Activated B cell treated with CpG ODN at 0.5 μM for 24 hours (primary cell): ENCODE data around the gene BTLA. TPM values are rescaled to one million over a fixed set of nuclear protein-coding genes. Genes with fewer than 3 reads are reported as not detected.

Source experiments
- ATAC-seq: fragments of 200-7000 bp; cut with Tn5 transposase; one replicate; pipeline ENCODE4 v1.10.0; 2021; ENCODE audit warnings: low read depth, mild to moderate bottlenecking, moderate library complexity
- CTCF ChIA-PET: fragments of 350-600 bp; sonication (Branson Sonifier 250); formaldehyde crosslinking; loops from one replicate; lab custom pipeline; 2021; ENCODE audit warnings: antibody characterized with exemption; lab: Charles Lee
- POLR2A ChIA-PET: fragments of 350-600 bp; sonication (Branson Sonifier 250); formaldehyde crosslinking; loops from one replicate; lab custom pipeline; 2021; ENCODE audit warnings: antibody characterized with exemption; lab: Charles Lee
- DNase-seq: peaks from one replicate; pipeline ENCODE4 v3.0.0; 2022
- H3K27ac Mint-ChIP-seq: one replicate; pipeline ENCODE4 v1.8.0; 2020; ENCODE audit warnings: mixed read lengths
- H3K27me3 Mint-ChIP-seq: one replicate; pipeline ENCODE4 v1.8.0; 2021; ENCODE audit warnings: mixed read lengths
- H3K36me3 Mint-ChIP-seq: one replicate; pipeline ENCODE4 v1.8.0; 2021; ENCODE audit warnings: low read depth, mixed read lengths
- H3K4me1 Mint-ChIP-seq: one replicate; pipeline ENCODE4 v1.8.0; 2021; ENCODE audit warnings: mixed read lengths
- H3K4me3 Mint-ChIP-seq: one replicate; pipeline ENCODE4 v1.8.0; 2020; ENCODE audit warnings: mild to moderate bottlenecking, mixed read lengths
- H3K9me3 Mint-ChIP-seq: one replicate; pipeline ENCODE4 v1.8.0; 2020; ENCODE audit warnings: mixed read lengths
- intact Hi-C: fragments of 100-400 bp; cut with micrococcal nuclease; formaldehyde crosslinking; loops from one replicate; pipeline ENCODE4 v1.15.1; 2024
- total RNA-seq: library from RNA; stranded (reverse); gene quantifications from 2 replicates; pipeline ENCODE4 v1.2.3, GENCODE V29; 2022
- TF ChIP-seq, protein P1 (sequence below): fragments of 200-600 bp; IDR thresholded peaks from one replicate; pipeline ENCODE4 v1.8.0; 2022; ENCODE audit warnings: antibody characterized with exemption, mild to moderate bottlenecking

Gene BTLA, protein sequence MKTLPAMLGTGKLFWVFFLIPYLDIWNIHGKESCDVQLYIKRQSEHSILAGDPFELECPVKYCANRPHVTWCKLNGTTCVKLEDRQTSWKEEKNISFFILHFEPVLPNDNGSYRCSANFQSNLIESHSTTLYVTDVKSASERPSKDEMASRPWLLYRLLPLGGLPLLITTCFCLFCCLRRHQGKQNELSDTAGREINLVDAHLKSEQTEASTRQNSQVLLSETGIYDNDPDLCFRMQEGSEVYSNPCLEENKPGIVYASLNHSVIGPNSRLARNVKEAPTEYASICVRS
- 49.8 and 53.2 TPM in 2 replicates for total RNA-seq

DNA sequence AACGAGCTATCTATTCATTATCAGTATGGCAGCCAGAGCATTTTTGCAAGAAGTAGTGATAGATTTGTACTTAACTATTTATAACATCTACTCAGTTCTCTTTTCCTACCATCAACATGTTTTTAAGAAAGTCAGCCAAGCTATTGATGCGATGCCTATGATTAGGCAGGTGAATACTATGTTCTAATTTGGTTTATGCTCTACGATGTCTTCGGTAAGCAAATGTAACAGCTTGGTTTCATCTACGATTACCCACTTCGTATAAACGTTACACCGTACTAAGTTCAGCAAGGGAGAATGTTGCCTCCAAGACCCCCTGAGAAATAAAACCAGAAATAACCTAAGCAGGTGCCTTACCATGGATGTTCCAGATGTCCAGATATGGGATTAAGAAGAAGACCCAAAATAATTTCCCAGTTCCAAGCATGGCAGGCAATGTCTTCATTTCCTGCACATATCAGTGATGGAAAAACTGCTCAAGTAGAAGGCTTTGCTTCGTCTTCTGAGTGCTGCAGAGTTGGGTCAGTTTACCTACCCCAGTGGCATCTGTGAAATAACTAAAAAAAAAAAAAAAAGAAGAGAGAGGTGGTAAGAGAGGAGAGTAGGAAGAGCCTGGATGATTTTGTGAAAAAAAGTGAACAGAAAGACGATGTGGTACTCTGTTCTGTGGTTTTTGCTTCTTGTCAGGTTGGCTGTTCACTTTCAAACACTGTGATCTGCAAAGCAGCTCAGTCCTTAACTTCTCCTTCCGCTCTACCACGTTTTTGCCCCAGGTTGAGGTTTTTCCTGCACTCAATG lies at the start of gene BTLA:
Gene BTLA (minus strand): TSS at position 559 of the 798 bp plus-strand sequence. CDS start 114 bp downstream, at position 445.
- TF ChIP-seq, protein P1, sequence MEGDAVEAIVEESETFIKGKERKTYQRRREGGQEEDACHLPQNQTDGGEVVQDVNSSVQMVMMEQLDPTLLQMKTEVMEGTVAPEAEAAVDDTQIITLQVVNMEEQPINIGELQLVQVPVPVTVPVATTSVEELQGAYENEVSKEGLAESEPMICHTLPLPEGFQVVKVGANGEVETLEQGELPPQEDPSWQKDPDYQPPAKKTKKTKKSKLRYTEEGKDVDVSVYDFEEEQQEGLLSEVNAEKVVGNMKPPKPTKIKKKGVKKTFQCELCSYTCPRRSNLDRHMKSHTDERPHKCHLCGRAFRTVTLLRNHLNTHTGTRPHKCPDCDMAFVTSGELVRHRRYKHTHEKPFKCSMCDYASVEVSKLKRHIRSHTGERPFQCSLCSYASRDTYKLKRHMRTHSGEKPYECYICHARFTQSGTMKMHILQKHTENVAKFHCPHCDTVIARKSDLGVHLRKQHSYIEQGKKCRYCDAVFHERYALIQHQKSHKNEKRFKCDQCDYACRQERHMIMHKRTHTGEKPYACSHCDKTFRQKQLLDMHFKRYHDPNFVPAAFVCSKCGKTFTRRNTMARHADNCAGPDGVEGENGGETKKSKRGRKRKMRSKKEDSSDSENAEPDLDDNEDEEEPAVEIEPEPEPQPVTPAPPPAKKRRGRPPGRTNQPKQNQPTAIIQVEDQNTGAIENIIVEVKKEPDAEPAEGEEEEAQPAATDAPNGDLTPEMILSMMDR = no peak
- Mint-ChIP-seq H3K9me3 (no peaks in the 10 kb centered on the region), H3K36me3 (peaks cover 44% of the 10 kb centered on the region), H3K27ac (peak within 1 kb of the TSS; percentile 99), H3K4me1 (peaks cover 82% of the 10 kb centered on the region), H3K4me3 (peak within 1 kb of the TSS; percentile 92), H3K27me3 (no peaks in the 10 kb centered on the region)
- CTCF ChIA-PET = interaction anchor here (0.9 to 3.0 kb wide), 12 partner anchors 14 to 387 kb away, joined by 3 to 11 read pairs (median 4); partner anchors contain the start of gene SLC9C1
- ATAC-seq (peak; percentile 68), DNase-seq (no peak)
- POLR2A ChIA-PET = interaction anchor here (0.6 to 11.8 kb wide), 36 partner anchors 8 to 385 kb away, joined by 3 to 137 read pairs (median 8); partner anchors contain the start of genes ATG3, CD200, GCSAM and SLC35A5
- intact Hi-C loops = loop anchor here (1.0 to 2.0 kb wide), 8 partner anchors 8 to 370 kb away; no protein-coding TSS in a partner anchor

DNA sequence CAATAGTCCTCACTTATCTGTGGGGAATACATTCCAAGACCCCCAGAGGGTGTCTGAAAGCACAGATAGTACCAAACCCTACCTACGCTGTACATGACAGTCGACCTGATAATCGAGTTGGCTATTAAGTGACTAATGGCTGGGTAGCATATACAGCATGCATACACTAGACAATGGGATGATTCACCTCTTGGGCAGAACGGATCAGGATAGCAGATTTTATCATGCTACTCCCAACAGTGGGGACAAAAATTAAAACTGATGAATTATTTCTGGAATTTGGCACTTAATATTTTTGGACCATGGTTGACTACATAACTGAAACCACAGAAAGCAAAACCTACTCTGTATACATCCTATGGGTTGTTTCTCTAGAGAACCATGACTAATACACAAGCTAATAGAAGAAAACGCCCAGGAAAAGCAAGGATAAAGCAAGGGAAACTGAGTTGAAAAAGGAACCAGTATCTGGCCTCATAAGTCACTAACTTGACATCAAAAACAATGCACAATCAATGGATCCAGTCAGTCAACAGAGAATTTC lies 47.0 kb upstream of the BTLA start:
- no peak for DNase-seq
- ChIA-PET CTCF (no interaction called here), POLR2A (interaction anchor here (2.2 kb wide), 1 partner anchor 15 kb away, joined by 9 read pairs; the partner anchor contains the start of genes ATG3 and SLC35A5)
- Mint-ChIP-seq H3K36me3 (peaks cover 65% of the 10 kb centered on the region), H3K27ac (peak overlapping the region; percentile 33), H3K4me3 (no peak overlapping the region), H3K9me3 (no peaks in the 10 kb centered on the region), H3K4me1 (peaks cover 9% of the 10 kb centered on the region), H3K27me3 (no peaks in the 10 kb centered on the region)
- intact Hi-C loops = no loop called here
- no peak for ATAC-seq
- TF ChIP-seq, protein P1 = no peak

DNA sequence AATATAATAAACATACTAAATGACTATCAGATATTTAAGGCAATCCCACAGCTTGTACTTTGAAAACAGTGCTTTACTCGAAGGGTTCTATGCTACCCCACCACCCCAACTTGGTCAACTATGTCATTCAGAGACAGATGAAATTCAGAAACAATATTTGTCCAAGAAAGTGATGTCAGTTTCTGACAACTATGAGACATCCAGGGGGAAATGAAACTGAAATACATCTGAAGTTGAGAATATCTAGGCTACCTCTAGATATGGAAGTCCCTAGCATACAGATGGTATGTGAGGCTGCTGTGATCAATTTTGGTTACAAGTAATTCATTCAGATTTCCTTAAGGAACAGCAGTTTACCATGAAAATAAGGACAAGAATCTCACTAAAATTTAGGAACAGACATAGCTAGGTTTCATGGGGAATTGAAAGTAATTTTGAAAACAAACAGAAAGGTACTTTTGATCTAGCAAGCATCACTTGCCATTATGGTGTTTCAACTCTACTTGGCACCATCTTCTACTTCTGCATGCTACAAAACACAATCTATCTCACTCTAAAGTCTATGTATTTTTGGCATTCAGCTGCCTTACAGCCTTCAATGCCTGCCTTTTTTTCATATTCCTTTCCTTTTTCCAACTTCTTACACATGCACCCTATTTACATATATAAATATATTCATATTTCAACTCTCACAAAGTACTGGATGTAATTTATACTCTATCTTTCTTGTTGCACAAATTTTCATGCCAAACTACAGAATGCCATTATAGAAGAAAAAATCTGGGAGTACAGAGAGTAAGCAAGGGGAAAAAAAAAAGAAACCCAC lies 40.8 kb upstream of the BTLA start:
- Mint-ChIP-seq H3K27ac (peak overlapping the region; percentile 68), H3K27me3 (no peaks in the 10 kb centered on the region), H3K36me3 (peaks cover 76% of the 10 kb centered on the region), H3K4me3 (peak overlapping the region; percentile 32), H3K9me3 (no peaks in the 10 kb centered on the region), H3K4me1 (peaks cover 26% of the 10 kb centered on the region)
- intact Hi-C loops = loop anchor here (1.0 kb wide), 1 partner anchor 21 kb away; the partner anchor contains the start of gene ATG3
- ATAC-seq (peak; percentile 91), DNase-seq (no peak)
- TF ChIP-seq, protein P1 = no peak
- CTCF ChIA-PET = interaction anchor here (0.7 to 2.6 kb wide), 2 partner anchors 233 to 403 kb away, joined by 3 to 7 read pairs; no protein-coding TSS in a partner anchor
- POLR2A ChIA-PET = interaction anchor here (0.6 to 2.1 kb wide), 3 partner anchors 22 to 76 kb away, joined by 3 to 11 read pairs (median 4); partner anchors contain the start of genes ATG3 and SLC35A5

GRCh38 chr3:112531358-112531781 lies 32.1 kb upstream of the BTLA start:
- Mint-ChIP-seq H3K27me3 (no peaks in the 10 kb centered on the region), H3K4me3 (no peak overlapping the region), H3K9me3 (no peaks in the 10 kb centered on the region), H3K36me3 (peaks cover 67% of the 10 kb centered on the region), H3K4me1 (peaks cover 3% of the 10 kb centered on the region), H3K27ac (peak overlapping the region; percentile 27)
- DNase-seq (no peak), ATAC-seq (no peak)
- TF ChIP-seq, protein P1 = peak; percentile 9
- ChIA-PET CTCF (interaction anchor here (0.8 to 1.6 kb wide), 12 partner anchors 11 to 421 kb away, joined by 3 to 20 read pairs (median 4); partner anchors contain the start of genes CD200, GCSAM and SLC9C1), POLR2A (no interaction called here)
- intact Hi-C loops = loop anchor here (1.0 kb wide), 5 partner anchors 12 to 419 kb away; no protein-coding TSS in a partner anchor
